WTC11 (cell line): ENCODE data around the gene NEURL1B. TPM values are rescaled to one million over a fixed set of nuclear protein-coding genes. Genes with fewer than 3 reads are reported as not detected.

Experiments used
- ATAC-seq: fragments of 200-7000 bp; cut with Tn5 transposase; 2 replicates; pipeline ENCODE4 v1.10.0; 2021; ENCODE audit warnings: mild to moderate bottlenecking, moderate library complexity
- CTCF ChIA-PET: fragments of 300-600 bp; sonication (Branson Sonifier 250); formaldehyde crosslinking; loops from one replicate; lab custom pipeline; 2021; ENCODE audit warnings: antibody characterized with exemption; lab: Charles Lee
- POLR2A ChIA-PET: fragments of 350-600 bp; sonication (Branson Sonifier 250); formaldehyde crosslinking; loops from one replicate; lab custom pipeline; 2021; ENCODE audit warnings: antibody characterized with exemption; lab: Charles Lee
- DNase-seq: peaks from one replicate; pipeline ENCODE4 v3.0.0; 2021; ENCODE audit warnings: low spot score
- H3K27ac Mint-ChIP-seq: 2 replicates; pipeline ENCODE4 v1.8.0; 2021; ENCODE audit warnings: mixed read lengths
- H3K27me3 Mint-ChIP-seq: 2 replicates; pipeline ENCODE4 v1.8.0; 2021; ENCODE audit warnings: low read depth, mild to moderate bottlenecking, moderate library complexity, mixed read lengths
- H3K36me3 Mint-ChIP-seq: 2 replicates; pipeline ENCODE4 v1.8.0; 2021; ENCODE audit warnings: mixed read lengths
- H3K4me1 Mint-ChIP-seq: 2 replicates; pipeline ENCODE4 v1.8.0; 2022; ENCODE audit warnings: mixed read lengths
- H3K4me3 Mint-ChIP-seq: 2 replicates; pipeline ENCODE4 v1.8.0; 2021; ENCODE audit warnings: mild to moderate bottlenecking, moderate library complexity, mixed read lengths
- H3K9me3 Mint-ChIP-seq: 2 replicates; pipeline ENCODE4 v1.8.0; 2021; ENCODE audit warnings: mixed read lengths
- CBFB ChIP-seq: sonication (generic); formaldehyde crosslinking; IDR thresholded peaks from 2 replicates; pipeline ENCODE4 v1.8.1; 2022; ENCODE audit warnings: mild to moderate bottlenecking, low read depth, missing genetic modification reagents
- CREB1 ChIP-seq: sonication (generic); formaldehyde crosslinking; IDR thresholded peaks from 2 replicates; pipeline ENCODE4 v1.8.0; 2023; ENCODE audit warnings: mild to moderate bottlenecking, missing genetic modification reagents
- EMX1 ChIP-seq: fragments of 250-450 bp; sonication (Bioruptor Pico); IDR thresholded peaks from 2 replicates; pipeline ENCODE4 v1.8.0; 2021; ENCODE audit warnings: mild to moderate bottlenecking
- ESRRA ChIP-seq: sonication (generic); formaldehyde crosslinking; IDR thresholded peaks from 2 replicates; pipeline ENCODE4 v1.8.1; 2022; ENCODE audit warnings: mild to moderate bottlenecking, missing genetic modification reagents, borderline replicate concordance
- GABPB1 ChIP-seq: sonication (generic); formaldehyde crosslinking; IDR thresholded peaks from 2 replicates; pipeline ENCODE4 v1.8.1; 2023; ENCODE audit warnings: mild to moderate bottlenecking, missing genetic modification reagents
- GTF2I ChIP-seq: fragments of 250-450 bp; sonication (Bioruptor Pico); conservative IDR thresholded peaks from 2 replicates; pipeline ENCODE4 v1.4.0; 2021; ENCODE audit warnings: mild to moderate bottlenecking
- KAT7 ChIP-seq: sonication (generic); formaldehyde crosslinking; IDR thresholded peaks from 2 replicates; pipeline ENCODE4 v1.8.1; 2023; ENCODE audit warnings: missing genetic modification reagents, mild to moderate bottlenecking, borderline replicate concordance
- MXD4 ChIP-seq: fragments of 250-450 bp; sonication (Bioruptor Pico); IDR thresholded peaks from 2 replicates; pipeline ENCODE4 v1.8.0; 2021; ENCODE audit warnings: mild to moderate bottlenecking, moderate library complexity, borderline replicate concordance
- NFE2L1 ChIP-seq: sonication (generic); formaldehyde crosslinking; IDR thresholded peaks from 2 replicates; pipeline ENCODE4 v1.8.1; 2023; ENCODE audit warnings: missing genetic modification reagents
- NFYB ChIP-seq: sonication (generic); formaldehyde crosslinking; conservative IDR thresholded peaks from 2 replicates; pipeline ENCODE4 v1.8.0; 2022; ENCODE audit warnings: low read depth, missing genetic modification reagents
- NR2C2 ChIP-seq: sonication (generic); formaldehyde crosslinking; IDR thresholded peaks from 2 replicates; pipeline ENCODE4 v1.8.0; 2022; ENCODE audit warnings: mild to moderate bottlenecking, missing genetic modification reagents
- OVOL2 ChIP-seq: fragments of 250-450 bp; sonication (Bioruptor Pico); IDR thresholded peaks from 2 replicates; pipeline ENCODE4 v1.9.0; 2021; ENCODE audit warnings: mild to moderate bottlenecking, borderline replicate concordance
- PREB ChIP-seq: sonication (generic); formaldehyde crosslinking; IDR thresholded peaks from 2 replicates; pipeline ENCODE4 v1.8.1; 2022; ENCODE audit warnings: mild to moderate bottlenecking, missing genetic modification reagents, moderate library complexity, borderline replicate concordance
- SOX15 ChIP-seq: fragments of 250-450 bp; sonication (Bioruptor Pico); IDR thresholded peaks from 2 replicates; pipeline ENCODE4 v1.9.0; 2021; ENCODE audit warnings: mild to moderate bottlenecking
- TEAD4 ChIP-seq: sonication (generic); formaldehyde crosslinking; IDR thresholded peaks from 2 replicates; pipeline ENCODE4 v1.8.0; 2022; ENCODE audit warnings: mild to moderate bottlenecking, missing genetic modification reagents
- USF2 ChIP-seq: sonication (generic); formaldehyde crosslinking; IDR thresholded peaks from 2 replicates; pipeline ENCODE4 v1.8.1; 2023; ENCODE audit warnings: mild to moderate bottlenecking, missing genetic modification reagents, moderate library complexity
- ZBTB21 ChIP-seq: sonication (generic); formaldehyde crosslinking; IDR thresholded peaks from 2 replicates; pipeline ENCODE4 v1.8.1; 2023; ENCODE audit warnings: mild to moderate bottlenecking, missing genetic modification reagents, borderline replicate concordance
- ZNF219 ChIP-seq: sonication (generic); formaldehyde crosslinking; IDR thresholded peaks from 2 replicates; pipeline ENCODE4 v1.8.0; 2023; ENCODE audit warnings: missing genetic modification reagents, mild to moderate bottlenecking, borderline replicate concordance
- ZNF317 ChIP-seq: sonication (generic); formaldehyde crosslinking; IDR thresholded peaks from 2 replicates; pipeline ENCODE4 v1.8.1; 2023; ENCODE audit warnings: low read depth, mild to moderate bottlenecking, moderate library complexity, missing genetic modification reagents, borderline replicate concordance
- ZNF671 ChIP-seq: fragments of 250-450 bp; sonication (Bioruptor Pico); IDR thresholded peaks from 2 replicates; pipeline ENCODE4 v1.8.0; 2021; ENCODE audit warnings: mild to moderate bottlenecking
- total RNA-seq: library from RNA; stranded (reverse); gene quantifications from 3 replicates; pipeline ENCODE4 v1.2.3, GENCODE V29; 2021
- TF ChIP-seq, protein P1 (sequence below): sonication (generic); formaldehyde crosslinking; IDR thresholded peaks from 2 replicates; pipeline ENCODE4 v1.8.0; 2022; ENCODE audit warnings: mild to moderate bottlenecking, missing genetic modification reagents
- TF ChIP-seq, protein P2 (sequence below): fragments of 250-450 bp; sonication (Bioruptor Pico); IDR thresholded peaks from 2 replicates; pipeline ENCODE4 v1.9.0; 2021; ENCODE audit warnings: mild to moderate bottlenecking
- TF ChIP-seq, protein P3 (sequence below): fragments of 250-450 bp; sonication (Bioruptor Pico); IDR thresholded peaks from 2 replicates; pipeline ENCODE4 v1.9.0; 2021; ENCODE audit warnings: moderate library complexity, mild to moderate bottlenecking, inconsistent platforms, borderline replicate concordance
- TF ChIP-seq, protein P4 (sequence below): fragments of 250-450 bp; sonication (Bioruptor Pico); conservative IDR thresholded peaks from 2 replicates; pipeline ENCODE4 v1.9.0; 2021; ENCODE audit warnings: mild to moderate bottlenecking
- TF ChIP-seq, protein P5 (sequence below): fragments of 250-450 bp; sonication (Bioruptor Pico); IDR thresholded peaks from 2 replicates; pipeline ENCODE4 v1.8.0; 2021; ENCODE audit warnings: mild to moderate bottlenecking

The NEURL1B gene
- total RNA-seq, 1 experiment from 2014 or later: 9.8 TPM

DNA sequence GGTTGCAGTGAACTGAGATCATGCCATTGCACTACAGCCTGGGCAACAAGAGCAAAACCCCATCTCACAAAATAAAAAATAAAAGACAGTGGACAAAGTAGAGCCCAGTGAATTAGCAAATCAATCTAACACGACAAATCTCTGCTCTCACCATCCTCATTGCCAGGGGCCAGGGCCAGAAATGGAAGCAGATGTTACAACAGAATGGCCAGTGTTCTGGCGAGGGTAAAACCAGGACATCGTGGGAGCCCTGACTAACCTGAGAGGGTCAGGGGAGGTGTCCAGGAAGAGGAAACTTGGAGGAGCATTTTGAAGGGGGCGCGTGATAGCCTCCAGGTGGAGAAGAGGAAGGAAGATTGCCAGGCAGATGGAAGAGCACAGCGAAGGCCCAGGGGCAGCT, 58.4 kb downstream of the NEURL1B start:
- no peak for ATAC-seq
- Mint-ChIP-seq H3K36me3 (no peaks in the 10 kb centered on the region), H3K4me3 (peak overlapping the region; percentile 48), H3K27me3 (peaks cover 43% of the 10 kb centered on the region), H3K4me1 (peaks cover 47% of the 10 kb centered on the region), H3K9me3 (no peaks in the 10 kb centered on the region), H3K27ac (0 out of 2 replicates have a peak overlapping the region, but pooled peaks have one; percentile 84)
- ChIA-PET POLR2A (no interaction called here), CTCF (interaction anchor here (0.9 to 9.6 kb wide), 12 partner anchors 10 to 248 kb away, joined by 3 to 100 read pairs (median 7); no protein-coding TSS in a partner anchor)
- DNase-seq: no peak
- TF ChIP-seq, protein P1, sequence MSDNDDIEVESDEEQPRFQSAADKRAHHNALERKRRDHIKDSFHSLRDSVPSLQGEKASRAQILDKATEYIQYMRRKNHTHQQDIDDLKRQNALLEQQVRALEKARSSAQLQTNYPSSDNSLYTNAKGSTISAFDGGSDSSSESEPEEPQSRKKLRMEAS: no peak
- TF ChIP-seq, protein P2, sequence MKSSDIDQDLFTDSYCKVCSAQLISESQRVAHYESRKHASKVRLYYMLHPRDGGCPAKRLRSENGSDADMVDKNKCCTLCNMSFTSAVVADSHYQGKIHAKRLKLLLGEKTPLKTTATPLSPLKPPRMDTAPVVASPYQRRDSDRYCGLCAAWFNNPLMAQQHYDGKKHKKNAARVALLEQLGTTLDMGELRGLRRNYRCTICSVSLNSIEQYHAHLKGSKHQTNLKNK: no peak
- TF ChIP-seq MXD4 (CRISPR knock-in tag): no peak
- no peak for TF ChIP-seq EMX1
- no peak for TF ChIP-seq ZNF317 (CRISPR knock-in tag)
- no peak for TF ChIP-seq NFE2L1
- TF ChIP-seq ZNF219 (CRISPR knock-in tag): no peak
- TF ChIP-seq ESRRA (CRISPR knock-in tag): no peak
- no peak for TF ChIP-seq USF2 (CRISPR knock-in tag)
- no peak for TF ChIP-seq ZBTB21 (CRISPR knock-in tag)
- TF ChIP-seq OVOL2 (CRISPR knock-in tag): no peak
- no peak for TF ChIP-seq KAT7 (CRISPR knock-in tag)
- no peak for TF ChIP-seq ZNF671 (CRISPR knock-in tag)
- TF ChIP-seq, protein P3, sequence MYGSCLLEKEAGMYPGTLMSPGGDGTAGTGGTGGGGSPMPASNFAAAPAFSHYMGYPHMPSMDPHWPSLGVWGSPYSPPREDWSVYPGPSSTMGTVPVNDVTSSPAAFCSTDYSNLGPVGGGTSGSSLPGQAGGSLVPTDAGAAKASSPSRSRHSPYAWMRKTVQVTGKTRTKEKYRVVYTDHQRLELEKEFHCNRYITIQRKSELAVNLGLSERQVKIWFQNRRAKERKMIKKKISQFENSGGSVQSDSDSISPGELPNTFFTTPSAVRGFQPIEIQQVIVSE (CRISPR knock-in tag): no peak
- TF ChIP-seq SOX15 (CRISPR knock-in tag): no peak
- no peak for TF ChIP-seq CBFB (CRISPR knock-in tag)
- TF ChIP-seq GABPB1 (CRISPR knock-in tag): no peak
- no peak for TF ChIP-seq CREB1 (CRISPR knock-in tag)
- TF ChIP-seq GTF2I (CRISPR knock-in tag): no peak

- Mint-ChIP-seq H3K4me1 (peaks cover 41% of the 10 kb centered on the region), H3K27ac (no peak overlapping the region), H3K4me3 (peak overlapping the region; percentile 61), H3K27me3 (peaks cover 46% of the 10 kb centered on the region), H3K9me3 (no peaks in the 10 kb centered on the region), H3K36me3 (no peaks in the 10 kb centered on the region)
- ChIA-PET POLR2A (interaction anchor here (1.0 kb wide), 1 partner anchor 10 kb away, joined by 3 read pairs; no protein-coding TSS in a partner anchor), CTCF (interaction anchor here (0.6 to 9.6 kb wide), 19 partner anchors 9 to 249 kb away, joined by 3 to 100 read pairs (median 6); no protein-coding TSS in a partner anchor)
- DNase-seq (no peak), ATAC-seq (no peak; the same call in 1 of the 2 replicates)
- TF ChIP-seq, protein P4, sequence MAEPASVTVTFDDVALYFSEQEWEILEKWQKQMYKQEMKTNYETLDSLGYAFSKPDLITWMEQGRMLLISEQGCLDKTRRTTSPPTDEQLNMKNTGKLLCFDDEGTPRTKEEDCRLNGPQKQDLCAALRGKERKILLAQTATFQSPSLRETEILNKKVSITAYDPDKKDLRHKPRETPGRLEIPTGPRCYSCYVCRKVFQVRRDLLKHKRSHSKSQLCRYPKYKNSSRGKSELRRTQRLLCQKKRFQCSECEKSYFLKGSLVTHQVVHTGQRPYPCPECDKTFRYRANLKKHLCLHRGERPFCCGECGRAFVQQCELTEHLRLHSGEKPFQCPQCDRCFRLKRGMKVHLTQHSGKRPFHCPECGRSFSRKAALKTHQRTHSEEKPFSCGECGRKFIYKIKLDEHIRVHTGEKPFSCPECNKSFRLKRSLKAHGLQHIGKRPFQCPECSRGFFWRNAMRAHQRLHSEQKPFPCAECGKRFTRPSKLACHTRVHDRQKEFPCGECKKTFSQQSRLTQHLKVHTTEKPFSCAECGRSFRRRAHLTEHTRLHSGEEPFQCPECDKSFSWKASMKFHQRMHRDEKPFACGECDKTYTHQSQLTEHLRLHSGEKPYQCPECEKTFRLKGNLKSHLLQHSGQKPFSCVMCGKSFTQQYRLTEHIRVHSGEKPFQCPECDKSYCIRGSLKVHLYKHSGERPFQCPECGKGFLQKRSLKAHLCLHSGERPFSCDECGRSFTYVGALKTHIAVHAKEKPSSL (CRISPR knock-in tag): no peak
- TF ChIP-seq NR2C2 (CRISPR knock-in tag): no peak
- TF ChIP-seq, protein P5, sequence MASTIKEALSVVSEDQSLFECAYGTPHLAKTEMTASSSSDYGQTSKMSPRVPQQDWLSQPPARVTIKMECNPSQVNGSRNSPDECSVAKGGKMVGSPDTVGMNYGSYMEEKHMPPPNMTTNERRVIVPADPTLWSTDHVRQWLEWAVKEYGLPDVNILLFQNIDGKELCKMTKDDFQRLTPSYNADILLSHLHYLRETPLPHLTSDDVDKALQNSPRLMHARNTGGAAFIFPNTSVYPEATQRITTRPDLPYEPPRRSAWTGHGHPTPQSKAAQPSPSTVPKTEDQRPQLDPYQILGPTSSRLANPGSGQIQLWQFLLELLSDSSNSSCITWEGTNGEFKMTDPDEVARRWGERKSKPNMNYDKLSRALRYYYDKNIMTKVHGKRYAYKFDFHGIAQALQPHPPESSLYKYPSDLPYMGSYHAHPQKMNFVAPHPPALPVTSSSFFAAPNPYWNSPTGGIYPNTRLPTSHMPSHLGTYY (CRISPR knock-in tag): no peak
- TF ChIP-seq PREB (CRISPR knock-in tag): no peak
- TF ChIP-seq NFYB (CRISPR knock-in tag): no peak
- TF ChIP-seq, protein P2: no peak
- no peak for TF ChIP-seq MXD4 (CRISPR knock-in tag)
- TF ChIP-seq TEAD4 (CRISPR knock-in tag): no peak
- no peak for TF ChIP-seq EMX1
- TF ChIP-seq ESRRA (CRISPR knock-in tag): no peak
These were observed 58.9 kb downstream of the NEURL1B start for GRCh38 chr5:172699999-172700364.
